Tibial nerve (tissue), 4 donors: Measurements from ENCODE around the gene TEX35.

Experiments
- CTCF ChIP-seq, 5 experiments: fragments of 200-600 bp in 3 of 5; fragments of 450-650 bp in 2 of 5; sonication (generic) in 3 of 5; IDR thresholded peaks; one replicate each; pipeline ENCODE4 v1.5.1; 2016 to 2019; ENCODE audit warnings: antibody characterized with exemption in 5 of 5, mild to moderate bottlenecking in 3 of 5, moderate library complexity in 2 of 5
- EP300 ChIP-seq, 2 donors: sonication (generic); formaldehyde crosslinking; IDR thresholded peaks; one replicate each; pipeline ENCODE4 v1.6.1; 2017; ENCODE audit warnings: antibody characterized with exemption in 2 of 2, mild to moderate bottlenecking in 1 of 2
- POLR2A ChIP-seq, 2 donors: fragments of 450-650 bp; IDR thresholded peaks; one replicate each; pipeline ENCODE4 v1.6.1; 2017; ENCODE audit warnings: antibody characterized with exemption in 2 of 2, mild to moderate bottlenecking in 2 of 2, moderate library complexity in 2 of 2

DNA sequence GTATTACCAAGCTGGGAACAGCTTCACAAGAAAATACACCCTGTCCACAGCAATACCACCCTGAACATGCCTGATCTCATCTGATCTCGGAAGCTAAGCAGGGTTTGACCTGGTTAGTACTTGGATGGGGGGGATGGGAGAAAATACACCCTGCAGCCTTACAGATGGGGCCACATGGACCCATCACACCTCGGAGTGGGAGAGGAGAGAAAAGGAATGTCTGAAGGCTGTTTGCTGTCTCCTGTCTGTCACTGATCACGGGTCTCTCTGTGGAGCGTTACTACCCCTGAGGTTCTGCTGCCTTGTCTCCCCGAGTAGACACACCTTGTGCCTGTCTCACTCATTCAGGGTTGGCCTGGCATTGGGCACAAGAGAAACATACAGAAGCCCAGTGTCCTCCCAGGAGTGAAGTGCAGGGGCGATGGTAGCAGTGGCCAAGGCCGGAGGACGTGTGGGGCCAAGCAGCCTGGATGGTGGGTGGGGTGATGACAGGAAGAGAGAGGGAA, 48.0 kb downstream of the TEX35 start:
- TF ChIP-seq POLR2A (IDR thresholded peaks at IDR 0.05) (no peak), CTCF (IDR thresholded peaks at IDR 0.05) (no peak), EP300 (IDR thresholded peaks at IDR 0.05) (no peak)
